Measurements from ENCODE around the gene DCTN2.

DNA sequence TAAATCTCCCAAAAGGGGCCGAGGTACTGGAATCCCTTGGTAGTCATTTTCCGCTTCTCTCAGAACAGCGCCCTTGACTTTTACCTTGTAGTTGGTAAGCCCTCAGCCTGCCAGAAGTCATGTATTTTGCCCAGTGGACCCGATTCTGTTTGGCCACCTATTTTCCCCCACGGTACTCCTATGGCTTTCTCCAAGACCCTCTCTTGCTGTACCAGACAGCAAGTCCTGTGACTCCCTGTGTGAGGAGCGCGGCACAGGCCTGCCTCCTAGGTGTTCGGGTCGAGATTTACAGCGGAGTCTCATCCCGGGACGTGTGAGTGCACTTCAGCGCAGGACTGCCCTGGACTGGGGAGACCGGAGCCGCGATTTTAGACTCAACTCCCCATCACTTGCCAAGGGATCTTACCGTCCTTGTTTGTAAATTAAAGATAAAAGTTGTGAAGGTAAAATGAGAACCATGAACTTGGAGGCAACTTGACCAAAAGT lies 25.4 kb downstream of the DCTN2 start:
- TF ChIP-seq, protein P1, sequence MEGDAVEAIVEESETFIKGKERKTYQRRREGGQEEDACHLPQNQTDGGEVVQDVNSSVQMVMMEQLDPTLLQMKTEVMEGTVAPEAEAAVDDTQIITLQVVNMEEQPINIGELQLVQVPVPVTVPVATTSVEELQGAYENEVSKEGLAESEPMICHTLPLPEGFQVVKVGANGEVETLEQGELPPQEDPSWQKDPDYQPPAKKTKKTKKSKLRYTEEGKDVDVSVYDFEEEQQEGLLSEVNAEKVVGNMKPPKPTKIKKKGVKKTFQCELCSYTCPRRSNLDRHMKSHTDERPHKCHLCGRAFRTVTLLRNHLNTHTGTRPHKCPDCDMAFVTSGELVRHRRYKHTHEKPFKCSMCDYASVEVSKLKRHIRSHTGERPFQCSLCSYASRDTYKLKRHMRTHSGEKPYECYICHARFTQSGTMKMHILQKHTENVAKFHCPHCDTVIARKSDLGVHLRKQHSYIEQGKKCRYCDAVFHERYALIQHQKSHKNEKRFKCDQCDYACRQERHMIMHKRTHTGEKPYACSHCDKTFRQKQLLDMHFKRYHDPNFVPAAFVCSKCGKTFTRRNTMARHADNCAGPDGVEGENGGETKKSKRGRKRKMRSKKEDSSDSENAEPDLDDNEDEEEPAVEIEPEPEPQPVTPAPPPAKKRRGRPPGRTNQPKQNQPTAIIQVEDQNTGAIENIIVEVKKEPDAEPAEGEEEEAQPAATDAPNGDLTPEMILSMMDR (IDR thresholded peaks at IDR 0.05; ENCODE audit: poor library complexity, severe bottlenecking) = no peak
- TF ChIP-seq RAD21 (conservative IDR thresholded peaks at IDR 0.05) (no peak), POLR2AphosphoS5 (IDR thresholded peaks at IDR 0.05) (no peak), TAF1 (IDR thresholded peaks at IDR 0.05; ENCODE audit: low read depth) (no peak), EZH2 (IDR thresholded peaks at IDR 0.05; ENCODE audit: borderline replicate concordance, insufficient read depth, low read length, poor library complexity, severe bottlenecking) (no peak), MXI1 (conservative IDR thresholded peaks at IDR 0.05; ENCODE audit: poor library complexity, severe bottlenecking) (no peak), EP300 (conservative IDR thresholded peaks at IDR 0.05; ENCODE audit: poor library complexity, severe bottlenecking) (no peak)
- TF ChIP-seq, protein P2, sequence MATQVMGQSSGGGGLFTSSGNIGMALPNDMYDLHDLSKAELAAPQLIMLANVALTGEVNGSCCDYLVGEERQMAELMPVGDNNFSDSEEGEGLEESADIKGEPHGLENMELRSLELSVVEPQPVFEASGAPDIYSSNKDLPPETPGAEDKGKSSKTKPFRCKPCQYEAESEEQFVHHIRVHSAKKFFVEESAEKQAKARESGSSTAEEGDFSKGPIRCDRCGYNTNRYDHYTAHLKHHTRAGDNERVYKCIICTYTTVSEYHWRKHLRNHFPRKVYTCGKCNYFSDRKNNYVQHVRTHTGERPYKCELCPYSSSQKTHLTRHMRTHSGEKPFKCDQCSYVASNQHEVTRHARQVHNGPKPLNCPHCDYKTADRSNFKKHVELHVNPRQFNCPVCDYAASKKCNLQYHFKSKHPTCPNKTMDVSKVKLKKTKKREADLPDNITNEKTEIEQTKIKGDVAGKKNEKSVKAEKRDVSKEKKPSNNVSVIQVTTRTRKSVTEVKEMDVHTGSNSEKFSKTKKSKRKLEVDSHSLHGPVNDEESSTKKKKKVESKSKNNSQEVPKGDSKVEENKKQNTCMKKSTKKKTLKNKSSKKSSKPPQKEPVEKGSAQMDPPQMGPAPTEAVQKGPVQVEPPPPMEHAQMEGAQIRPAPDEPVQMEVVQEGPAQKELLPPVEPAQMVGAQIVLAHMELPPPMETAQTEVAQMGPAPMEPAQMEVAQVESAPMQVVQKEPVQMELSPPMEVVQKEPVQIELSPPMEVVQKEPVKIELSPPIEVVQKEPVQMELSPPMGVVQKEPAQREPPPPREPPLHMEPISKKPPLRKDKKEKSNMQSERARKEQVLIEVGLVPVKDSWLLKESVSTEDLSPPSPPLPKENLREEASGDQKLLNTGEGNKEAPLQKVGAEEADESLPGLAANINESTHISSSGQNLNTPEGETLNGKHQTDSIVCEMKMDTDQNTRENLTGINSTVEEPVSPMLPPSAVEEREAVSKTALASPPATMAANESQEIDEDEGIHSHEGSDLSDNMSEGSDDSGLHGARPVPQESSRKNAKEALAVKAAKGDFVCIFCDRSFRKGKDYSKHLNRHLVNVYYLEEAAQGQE (IDR thresholded peaks at IDR 0.05; ENCODE audit: borderline replicate concordance) = peak; percentile 6

Measured in neural cell (in vitro differentiated cells).